HepG2 (cell line): Measurements from ENCODE around the gene URB1.

ENCODE experiments used
- AKAP8 ChIP-seq: sonication (generic); formaldehyde crosslinking; IDR thresholded peaks from 2 replicates; pipeline ENCODE4 v1.5.1; 2020; ENCODE audit warnings: mild to moderate bottlenecking, missing genetic modification reagents
- BCLAF1 ChIP-seq: fragments of 450-650 bp; IDR thresholded peaks from 2 replicates; pipeline ENCODE4 v1.6.1; 2017; ENCODE audit warnings: mild to moderate bottlenecking
- CCAR2 ChIP-seq: fragments of 200-400 bp; formaldehyde crosslinking; optimal IDR thresholded peaks from 2 replicates; pipeline ENCODE3; 2018; ENCODE audit warnings: low read depth, mild to moderate bottlenecking, low read length, moderate library complexity
- CHD2 ChIP-seq: IDR thresholded peaks from 2 replicates; pipeline ENCODE4 v1.6.1; 2011; ENCODE audit warnings: low read depth, low read length, improper control_type of control experiment
- CTCF ChIP-seq: sonication (generic); formaldehyde crosslinking; IDR thresholded peaks from 2 replicates; pipeline ENCODE4 v1.5.0; 2020; ENCODE audit warnings: mild to moderate bottlenecking, missing genetic modification reagents, moderate library complexity
- HDAC6 ChIP-seq: fragments of 200-600 bp; sonication (generic); IDR thresholded peaks from 2 replicates; pipeline ENCODE4 v1.7.0; 2017; ENCODE audit warnings: mild to moderate bottlenecking, antibody characterized with exemption, low read length, low read depth
- POLR2A ChIP-seq, 2 experiments: IDR thresholded peaks; 2 replicates each; pipeline ENCODE4 v1.6.1; 2011; ENCODE audit warnings: low read depth in 2 of 2, low read length in 2 of 2, mild to moderate bottlenecking in 1 of 2, moderate library complexity in 1 of 2; ENCODE audit not compliant: insufficient read depth in 1 of 2
- RBAK ChIP-seq: sonication (generic); formaldehyde crosslinking; IDR thresholded peaks from 2 replicates; pipeline ENCODE4 v1.5.1; 2020; ENCODE audit warnings: mild to moderate bottlenecking, missing genetic modification reagents
- REL ChIP-seq: sonication (generic); formaldehyde crosslinking; conservative IDR thresholded peaks from 2 replicates; pipeline ENCODE4 v1.8.0; 2022; ENCODE audit warnings: mild to moderate bottlenecking, missing genetic modification reagents, moderate library complexity
- RFX5 ChIP-seq: IDR thresholded peaks from 2 replicates; pipeline ENCODE4 v1.6.1; 2011; ENCODE audit warnings: low read depth, low read length, improper control_type of control experiment
- TBL1XR1 ChIP-seq: fragments of 150-350 bp; IDR thresholded peaks from 2 replicates; pipeline ENCODE4 v1.6.1; 2014; ENCODE audit warnings: borderline replicate concordance, low read length; ENCODE audit not compliant: partially characterized antibody
- ZBTB8A ChIP-seq: sonication (generic); formaldehyde crosslinking; IDR thresholded peaks from 2 replicates; pipeline ENCODE4 v1.4.0; 2020; ENCODE audit warnings: mild to moderate bottlenecking, low read depth, missing genetic modification reagents, borderline replicate concordance
- ZFX ChIP-seq: sonication (generic); formaldehyde crosslinking; IDR thresholded peaks from 2 replicates; pipeline ENCODE4 v1.4.0; 2020; ENCODE audit warnings: mild to moderate bottlenecking, low read depth, missing genetic modification reagents, moderate library complexity
- ZNF30 ChIP-seq: sonication (generic); formaldehyde crosslinking; IDR thresholded peaks from 2 replicates; pipeline ENCODE4 v1.5.0; 2020; ENCODE audit warnings: mild to moderate bottlenecking, missing genetic modification reagents

- TF ChIP-seq POLR2A (IDR thresholded peaks at IDR 0.05; ENCODE audit: insufficient read depth in 1 of 2, low read depth in 2 of 2, low read length in 2 of 2) (no peak), RBAK (CRISPR knock-in tag) (no peak), CHD2 (no peak), TBL1XR1 (no peak), CTCF (CRISPR knock-in tag) (no peak), ZBTB8A (no peak), ZNF30 (CRISPR knock-in tag) (no peak), RFX5 (no peak), REL (CRISPR knock-in tag) (no peak), CCAR2 (no peak), BCLAF1 (no peak), HDAC6 (no peak), AKAP8 (no peak), ZFX (CRISPR knock-in tag) (no peak)
These were observed 31.4 kb upstream of the URB1 start for GRCh38 chr21:32424191-32424535.
